ENCODE measurements around the gene GAB3. TPM values are rescaled to one million over a fixed set of nuclear protein-coding genes. Genes with fewer than 3 reads are reported as not detected.

GAB3 gene
- total RNA-seq, 1 experiment from 2014 or later, result 0.69 TPM

DNA sequence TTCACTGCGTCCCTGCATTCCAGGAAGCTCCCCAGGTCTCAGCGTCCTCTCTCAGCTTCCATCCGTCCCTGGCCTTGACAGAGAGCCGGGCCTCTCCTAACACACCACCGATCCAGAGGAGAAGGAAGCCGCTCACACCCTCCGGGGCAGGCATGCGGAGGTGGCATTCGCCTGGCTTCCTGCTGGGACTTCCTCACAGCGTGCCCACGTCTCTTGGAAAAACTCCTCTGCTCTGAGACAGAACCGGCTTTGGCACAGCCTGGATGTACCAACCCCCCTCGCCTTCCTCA lies 100.7 kb downstream of the GAB3 start:
- H3K4me1 ChIP-seq (ENCODE audit: control insufficient read depth in 1 of 2, insufficient read depth in 2 of 2, low read length in 2 of 2), result no peaks in the 10 kb centered on the region
- H3K27ac ChIP-seq (ENCODE audit: low read depth, low read length), result no peak overlapping the region
- no peak overlapping the region for H3K4me3 ChIP-seq (replicated peaks in 1 of 2; ENCODE audit: low read depth in 1 of 2, low read length in 2 of 2)
- H3K9ac ChIP-seq (ENCODE audit: low read length), result no peak overlapping the region
- H3K9me2 ChIP-seq (ENCODE audit: insufficient read depth), result no peaks in the 10 kb centered on the region
- H2AFZ ChIP-seq (ENCODE audit: low read depth, low read length, poor library complexity, severe bottlenecking), result no peak overlapping the region
- no peak overlapping the region for H3K4me2 ChIP-seq (ENCODE audit: low read length)
- no peaks in the 10 kb centered on the region for H3K79me2 ChIP-seq (ENCODE audit: insufficient read depth, low read length)
- CTCF ChIA-PET, result no interaction called here
- intact Hi-C loops (cut with micrococcal nuclease), result no loop called here
- DNase-seq (ENCODE audit: low read depth, low spot score) (no peak), ATAC-seq (no peak)
- H3K36me3 ChIP-seq (ENCODE audit: control insufficient read depth in 1 of 2, insufficient read depth in 2 of 2, low read length in 2 of 2), result no peaks in the 10 kb centered on the region
- H4K20me1 ChIP-seq (ENCODE audit: insufficient read depth), result no peaks in the 10 kb centered on the region
- no peaks in the 10 kb centered on the region for H3K27me3 ChIP-seq (ENCODE audit: insufficient read depth, low read length)
- POLR2A ChIA-PET, result no interaction called here
- TF ChIP-seq FOSL1 (IDR thresholded peaks at IDR 0.05; ENCODE audit: low read depth) (no peak), POLR2A (IDR thresholded peaks at IDR 0.05; ENCODE audit: borderline replicate concordance, extremely low read depth, insufficient read depth, insufficient read length) (no peak), SRF (IDR thresholded peaks at IDR 0.05; ENCODE audit: low read depth) (no peak), YY1 (IDR thresholded peaks at IDR 0.05; ENCODE audit: extremely low read depth, insufficient replicate concordance, low read depth, low read length) (no peak), ELF1 (IDR thresholded peaks at IDR 0.05; ENCODE audit: borderline replicate concordance, low read depth) (no peak), POLR2AphosphoS5 (IDR thresholded peaks at IDR 0.05; ENCODE audit: low read depth, low read length) (no peak), ZFX (IDR thresholded peaks at IDR 0.05) (no peak)
- TF ChIP-seq, protein P1, sequence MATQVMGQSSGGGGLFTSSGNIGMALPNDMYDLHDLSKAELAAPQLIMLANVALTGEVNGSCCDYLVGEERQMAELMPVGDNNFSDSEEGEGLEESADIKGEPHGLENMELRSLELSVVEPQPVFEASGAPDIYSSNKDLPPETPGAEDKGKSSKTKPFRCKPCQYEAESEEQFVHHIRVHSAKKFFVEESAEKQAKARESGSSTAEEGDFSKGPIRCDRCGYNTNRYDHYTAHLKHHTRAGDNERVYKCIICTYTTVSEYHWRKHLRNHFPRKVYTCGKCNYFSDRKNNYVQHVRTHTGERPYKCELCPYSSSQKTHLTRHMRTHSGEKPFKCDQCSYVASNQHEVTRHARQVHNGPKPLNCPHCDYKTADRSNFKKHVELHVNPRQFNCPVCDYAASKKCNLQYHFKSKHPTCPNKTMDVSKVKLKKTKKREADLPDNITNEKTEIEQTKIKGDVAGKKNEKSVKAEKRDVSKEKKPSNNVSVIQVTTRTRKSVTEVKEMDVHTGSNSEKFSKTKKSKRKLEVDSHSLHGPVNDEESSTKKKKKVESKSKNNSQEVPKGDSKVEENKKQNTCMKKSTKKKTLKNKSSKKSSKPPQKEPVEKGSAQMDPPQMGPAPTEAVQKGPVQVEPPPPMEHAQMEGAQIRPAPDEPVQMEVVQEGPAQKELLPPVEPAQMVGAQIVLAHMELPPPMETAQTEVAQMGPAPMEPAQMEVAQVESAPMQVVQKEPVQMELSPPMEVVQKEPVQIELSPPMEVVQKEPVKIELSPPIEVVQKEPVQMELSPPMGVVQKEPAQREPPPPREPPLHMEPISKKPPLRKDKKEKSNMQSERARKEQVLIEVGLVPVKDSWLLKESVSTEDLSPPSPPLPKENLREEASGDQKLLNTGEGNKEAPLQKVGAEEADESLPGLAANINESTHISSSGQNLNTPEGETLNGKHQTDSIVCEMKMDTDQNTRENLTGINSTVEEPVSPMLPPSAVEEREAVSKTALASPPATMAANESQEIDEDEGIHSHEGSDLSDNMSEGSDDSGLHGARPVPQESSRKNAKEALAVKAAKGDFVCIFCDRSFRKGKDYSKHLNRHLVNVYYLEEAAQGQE (IDR thresholded peaks at IDR 0.05; ENCODE audit: low read depth), result no peak
- RAD21 ChIA-PET (ENCODE audit: low non-redundant PET in 1 of 2, low total read pairs in 2 of 2, uncharacterized antibody in 2 of 2, unreplicated experiment in 2 of 2), result no interaction called here
- no TSS peak for BruUV-seq (replicated peaks)
- no peaks in the 10 kb centered on the region for H3K9me3 ChIP-seq (ENCODE audit: control insufficient read depth in 1 of 2, insufficient read depth in 1 of 2, low read depth in 1 of 2, low read length in 2 of 2)

All from HCT116 (cell line).